ENCODE data around the gene STAT5A.

GRCh38 chr17:42253578-42253977, 34.7 kb upstream of the STAT5A start:
- no peak for TF ChIP-seq CTCF (IDR thresholded peaks at IDR 0.05)
- no peak for TF ChIP-seq POLR2A (IDR thresholded peaks at IDR 0.05)
